Neural progenitor cell (in vitro differentiated cells): ENCODE results near the gene ZSCAN9. TPM values are rescaled to one million over a fixed set of nuclear protein-coding genes. Genes with fewer than 3 reads are reported as not detected.

ENCODE experiments used
- DNase-seq: peaks from one replicate; pipeline ENCODE4 v3.0.0-alpha.2; 2016; ENCODE audit warnings: low spot score
- H2AFZ ChIP-seq: fragments of 200-600 bp; sonication (generic); replicated peaks from 2 replicates; pipeline ENCODE4 v1.6.1; 2016; ENCODE audit warnings: antibody characterized with exemption
- H3F3A ChIP-seq: fragments of 200-600 bp; sonication (generic); 2 replicates; pipeline ENCODE4 v1.6.1; 2016; ENCODE audit warnings: antibody characterized with exemption, low read depth
- H3K27ac ChIP-seq: fragments of 200-600 bp; sonication (generic); 2 replicates; pipeline ENCODE4 v1.5.1; 2016; ENCODE audit warnings: mild to moderate bottlenecking
- H3K27me3 ChIP-seq: fragments of 200-600 bp; sonication (generic); 2 replicates; pipeline ENCODE4 v1.6.1; 2016; ENCODE audit warnings: mild to moderate bottlenecking, moderate library complexity
- H3K36me3 ChIP-seq: fragments of 200-600 bp; sonication (generic); 2 replicates; pipeline ENCODE4 v1.5.1; 2016
- H3K4me1 ChIP-seq: fragments of 200-600 bp; sonication (generic); 2 replicates; pipeline ENCODE4 v1.6.1; 2016; ENCODE audit warnings: mixed run types
- H3K4me2 ChIP-seq: fragments of 200-600 bp; sonication (generic); 2 replicates; pipeline ENCODE4 v1.6.1; 2016
- H3K4me3 ChIP-seq: fragments of 200-600 bp; sonication (generic); 2 replicates; pipeline ENCODE4 v1.5.1; 2016
- H3K79me2 ChIP-seq: fragments of 200-600 bp; sonication (generic); 2 replicates; pipeline ENCODE4 v1.6.1; 2016; ENCODE audit warnings: low read depth
- H3K9ac ChIP-seq: fragments of 200-600 bp; sonication (generic); 2 replicates; pipeline ENCODE4 v1.6.1; 2016
- H3K9me3 ChIP-seq: fragments of 200-600 bp; sonication (generic); 2 replicates; pipeline ENCODE4 v1.5.1; 2016; ENCODE audit warnings: low read depth
- H4K20me1 ChIP-seq: fragments of 200-600 bp; sonication (generic); 2 replicates; pipeline ENCODE4 v1.6.1; 2016; ENCODE audit warnings: low read depth
- H3K27ac Mint-ChIP-seq: 3 replicates; pipeline ENCODE4 v1.8.0; 2021; ENCODE audit warnings: mixed read lengths
- H3K27me3 Mint-ChIP-seq: 2 replicates; pipeline ENCODE4 v1.8.0; 2022; ENCODE audit warnings: low read depth, mild to moderate bottlenecking, inconsistent platforms, moderate library complexity, mixed read lengths; ENCODE audit not compliant: insufficient read depth
- H3K36me3 Mint-ChIP-seq: 3 replicates; pipeline ENCODE4 v1.8.0; 2021; ENCODE audit warnings: mixed read lengths
- H3K4me1 Mint-ChIP-seq: 3 replicates; pipeline ENCODE4 v1.8.0; 2021; ENCODE audit warnings: mixed read lengths
- H3K4me3 Mint-ChIP-seq: 3 replicates; pipeline ENCODE4 v1.8.0; 2021; ENCODE audit warnings: mild to moderate bottlenecking, moderate library complexity, mixed read lengths
- H3K9me3 Mint-ChIP-seq: 3 replicates; pipeline ENCODE4 v1.8.0; 2020; ENCODE audit warnings: mixed read lengths
- EZH2 ChIP-seq: fragments of 200-600 bp; sonication (generic); IDR thresholded peaks from 2 replicates; pipeline ENCODE4 v1.6.1; 2017; ENCODE audit warnings: antibody characterized with exemption, mild to moderate bottlenecking, moderate library complexity
- EZH2phosphoT487 ChIP-seq: fragments of 200-600 bp; sonication (generic); IDR thresholded peaks from 2 replicates; pipeline ENCODE4 v1.6.1; 2017; ENCODE audit warnings: antibody characterized with exemption
- total RNA-seq: library from RNA; depleted of rRNA; stranded (reverse); fragments of >200 nt; gene quantifications from 2 replicates; pipeline ENCODE4 v1.2.3, GENCODE V29; 2015; ENCODE audit warnings: low replicate concordance
- TF ChIP-seq, protein P1 (sequence below): fragments of 200-600 bp; sonication (generic); IDR thresholded peaks from 2 replicates; pipeline ENCODE4 v1.5.1; 2017; ENCODE audit warnings: antibody characterized with exemption, mild to moderate bottlenecking

The ZSCAN9 gene
- total RNA-seq, 1 donor from 2014 or later: 34.6 TPM

DNA sequence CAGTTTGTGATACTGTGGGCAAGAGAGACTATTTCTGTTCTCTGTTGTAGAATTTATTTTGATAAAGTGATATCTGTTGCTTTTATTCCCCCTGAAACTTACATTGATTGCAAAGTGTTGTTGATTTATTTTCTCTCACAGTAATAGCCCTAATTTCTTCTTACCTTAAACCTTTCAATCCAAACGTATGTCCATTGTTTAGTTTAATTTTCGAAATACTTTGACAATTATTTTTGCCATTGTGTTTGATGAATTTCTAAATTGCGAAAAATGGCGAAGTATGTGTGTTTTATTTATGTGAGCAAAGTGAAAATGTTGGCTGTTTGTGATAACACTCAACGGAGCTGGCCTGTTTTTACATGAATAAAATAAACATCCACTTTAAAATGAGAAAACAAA is 41.5 kb downstream of the ZSCAN9 start:
- no peaks in the 10 kb centered on the region for H3K9me3 ChIP-seq
- TF ChIP-seq EZH2 (no peak), EZH2phosphoT487 (no peak)
- TF ChIP-seq, protein P1, sequence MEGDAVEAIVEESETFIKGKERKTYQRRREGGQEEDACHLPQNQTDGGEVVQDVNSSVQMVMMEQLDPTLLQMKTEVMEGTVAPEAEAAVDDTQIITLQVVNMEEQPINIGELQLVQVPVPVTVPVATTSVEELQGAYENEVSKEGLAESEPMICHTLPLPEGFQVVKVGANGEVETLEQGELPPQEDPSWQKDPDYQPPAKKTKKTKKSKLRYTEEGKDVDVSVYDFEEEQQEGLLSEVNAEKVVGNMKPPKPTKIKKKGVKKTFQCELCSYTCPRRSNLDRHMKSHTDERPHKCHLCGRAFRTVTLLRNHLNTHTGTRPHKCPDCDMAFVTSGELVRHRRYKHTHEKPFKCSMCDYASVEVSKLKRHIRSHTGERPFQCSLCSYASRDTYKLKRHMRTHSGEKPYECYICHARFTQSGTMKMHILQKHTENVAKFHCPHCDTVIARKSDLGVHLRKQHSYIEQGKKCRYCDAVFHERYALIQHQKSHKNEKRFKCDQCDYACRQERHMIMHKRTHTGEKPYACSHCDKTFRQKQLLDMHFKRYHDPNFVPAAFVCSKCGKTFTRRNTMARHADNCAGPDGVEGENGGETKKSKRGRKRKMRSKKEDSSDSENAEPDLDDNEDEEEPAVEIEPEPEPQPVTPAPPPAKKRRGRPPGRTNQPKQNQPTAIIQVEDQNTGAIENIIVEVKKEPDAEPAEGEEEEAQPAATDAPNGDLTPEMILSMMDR: no peak
- Mint-ChIP-seq H3K27me3 (peaks cover 2% of the 10 kb centered on the region), H3K27ac (no peak overlapping the region), H3K36me3 (no peaks in the 10 kb centered on the region), H3K9me3 (no peaks in the 10 kb centered on the region), H3K4me3 (no peak overlapping the region), H3K4me1 (peaks cover 2% of the 10 kb centered on the region)
- H3K27ac ChIP-seq: no peak overlapping the region
- peak overlapping the region; percentile 89 for H3K4me2 ChIP-seq
- peaks cover 28% of the 10 kb centered on the region for H3K27me3 ChIP-seq
- H3K79me2 ChIP-seq: peaks cover 43% of the 10 kb centered on the region
- peaks cover 14% of the 10 kb centered on the region for H3K4me1 ChIP-seq
- peak overlapping the region; percentile 70 for H3K4me3 ChIP-seq
- H4K20me1 ChIP-seq: no peaks in the 10 kb centered on the region
- no peaks in the 10 kb centered on the region for H3F3A ChIP-seq
- no peak for DNase-seq
- H3K9ac ChIP-seq: peak overlapping the region; percentile 80
- peak overlapping the region; percentile 80 for H2AFZ ChIP-seq
- no peaks in the 10 kb centered on the region for H3K36me3 ChIP-seq

GRCh38 chr6:28266962-28267694 is 42.1 kb downstream of the ZSCAN9 start, which contains the start of gene ZSCAN26:
Gene ZSCAN26, plus strand, starts transcription at chr6:28267143. Its CDS starts 4,777 bp downstream, at chr6:28271920.
- TF ChIP-seq EZH2phosphoT487 (no peak), EZH2 (peak; percentile 54)
- TF ChIP-seq, protein P1: no peak
- no peaks in the 10 kb centered on the region for H3K9me3 Mint-ChIP-seq

GRCh38 chr6:28267695-28268059 is 42.6 kb downstream of the ZSCAN9 start:
- Histone ChIP-seq H3F3A (no peaks in the 10 kb centered on the region), H4K20me1 (no peaks in the 10 kb centered on the region), H3K9ac (peak overlapping the region; percentile 80), H3K27me3 (peaks cover 26% of the 10 kb centered on the region), H3K4me2 (peak overlapping the region; percentile 89), H3K79me2 (peaks cover 43% of the 10 kb centered on the region), H2AFZ (peak overlapping the region; percentile 80), H3K36me3 (peaks cover 3% of the 10 kb centered on the region), H3K9me3 (no peaks in the 10 kb centered on the region), H3K27ac (no peak overlapping the region), H3K4me3 (peak overlapping the region; percentile 70), H3K4me1 (peaks cover 14% of the 10 kb centered on the region)
- no peak overlapping the region for H3K4me3 Mint-ChIP-seq
- peaks cover 2% of the 10 kb centered on the region for H3K27me3 Mint-ChIP-seq
- H3K9me3 Mint-ChIP-seq: no peaks in the 10 kb centered on the region
- DNase-seq: no peak
- peaks cover 4% of the 10 kb centered on the region for H3K36me3 Mint-ChIP-seq
- TF ChIP-seq EZH2: no peak
- TF ChIP-seq EZH2phosphoT487: no peak
- TF ChIP-seq, protein P1: no peak
- peaks cover 2% of the 10 kb centered on the region for H3K4me1 Mint-ChIP-seq
- H3K27ac Mint-ChIP-seq: no peak overlapping the region

More at GRCh38 chr6:28266962-28267694, 42.1 kb downstream of the ZSCAN9 start, which contains the start of gene ZSCAN26:
- Histone ChIP-seq H3F3A (no peaks in the 10 kb centered on the region), H3K9me3 (no peaks in the 10 kb centered on the region), H3K79me2 (peaks cover 43% of the 10 kb centered on the region), H3K9ac (peak within 1 kb of the TSS; percentile 80), H3K4me1 (peaks cover 14% of the 10 kb centered on the region), H3K4me2 (peak within 1 kb of the TSS; percentile 89), H3K36me3 (no peaks in the 10 kb centered on the region), H3K27me3 (peaks cover 28% of the 10 kb centered on the region), H3K27ac (peak within 1 kb of the TSS; percentile 74), H2AFZ (peak within 1 kb of the TSS; percentile 80), H3K4me3 (peak within 1 kb of the TSS; percentile 70), H4K20me1 (no peaks in the 10 kb centered on the region)
- Mint-ChIP-seq H3K4me3 (no peak within 1 kb of the TSS), H3K27me3 (peaks cover 2% of the 10 kb centered on the region), H3K27ac (no peak within 1 kb of the TSS), H3K36me3 (no peaks in the 10 kb centered on the region), H3K4me1 (peaks cover 2% of the 10 kb centered on the region)
- DNase-seq: peak; percentile 92
